CD4-positive, alpha-beta T cell (primary cell): ENCODE results near the gene PBOV1. TPM values are rescaled to one million over a fixed set of nuclear protein-coding genes. Genes with fewer than 3 reads are reported as not detected.

Source experiments
- ATAC-seq: fragments of 200-7000 bp; cut with Tn5 transposase; one replicate; pipeline ENCODE4 v1.10.0; 2022; ENCODE audit warnings: mild to moderate bottlenecking; ENCODE audit not compliant: poor library complexity
- CTCF ChIA-PET: fragments of 350-600 bp; sonication (Branson Sonifier 250); formaldehyde crosslinking; loops from one replicate; lab custom pipeline; 2021; ENCODE audit warnings: antibody characterized with exemption, inconsistent platforms; lab: Charles Lee
- POLR2A ChIA-PET: fragments of 350-600 bp; sonication (Branson Sonifier 250); formaldehyde crosslinking; loops from one replicate; lab custom pipeline; 2021; ENCODE audit warnings: antibody characterized with exemption, inconsistent platforms; lab: Charles Lee
- DNase-seq, 14 experiments: peaks; one replicate each; pipeline ENCODE4 v3.0.0-alpha.2; 2013 to 2020; ENCODE audit warnings: mixed read lengths in 2 of 14
- H3K27ac ChIP-seq, 2 donors: one replicate each; pipeline versions ENCODE4 v1.5.1 to v1.7.0; 2013; ENCODE audit warnings: low read length in 2 of 2, low read depth in 1 of 2, mild to moderate bottlenecking in 1 of 2
- H3K27me3 ChIP-seq, 2 experiments: 1 replicate in 1 of 2; 2 replicates in 1 of 2; pipeline versions ENCODE4 v1.6.1 to v1.7.0; 2013; ENCODE audit warnings: low read length in 2 of 2, control low read depth in 1 of 2, mild to moderate bottlenecking in 1 of 2, moderate library complexity in 1 of 2; ENCODE audit not compliant: insufficient read depth in 2 of 2, control insufficient read depth in 1 of 2
- H3K36me3 ChIP-seq: one replicate; pipeline ENCODE4 v1.6.1; 2013; ENCODE audit warnings: low read length, control low read depth; ENCODE audit not compliant: insufficient read depth
- H3K4me1 ChIP-seq: one replicate; pipeline ENCODE4 v1.6.1; 2013; ENCODE audit warnings: low read length, control low read depth; ENCODE audit not compliant: insufficient read depth
- H3K4me3 ChIP-seq: one replicate; pipeline ENCODE4 v1.5.1; 2013; ENCODE audit warnings: mild to moderate bottlenecking, low read length, moderate library complexity
- H3K9me3 ChIP-seq, 2 experiments: 1 replicate in 1 of 2; 2 replicates in 1 of 2; pipeline versions ENCODE4 v1.6.1 to v1.7.0; 2013; ENCODE audit warnings: low read length in 2 of 2, mild to moderate bottlenecking in 2 of 2, control low read depth in 1 of 2, moderate library complexity in 1 of 2; ENCODE audit not compliant: control insufficient read depth in 1 of 2, insufficient read depth in 1 of 2
- H3K27ac Mint-ChIP-seq: one replicate; pipeline ENCODE4 v1.8.0; 2020; ENCODE audit warnings: mixed read lengths
- H3K27me3 Mint-ChIP-seq: one replicate; pipeline ENCODE4 v1.8.0; 2021; ENCODE audit warnings: mixed read lengths
- H3K36me3 Mint-ChIP-seq: one replicate; pipeline ENCODE4 v1.8.0; 2021; ENCODE audit warnings: low read depth, mixed read lengths
- H3K4me1 Mint-ChIP-seq: one replicate; pipeline ENCODE4 v1.8.0; 2021; ENCODE audit warnings: low read depth, mixed read lengths
- H3K4me3 Mint-ChIP-seq: one replicate; pipeline ENCODE4 v1.8.0; 2020; ENCODE audit warnings: mild to moderate bottlenecking, mixed read lengths
- H3K9me3 Mint-ChIP-seq: one replicate; pipeline ENCODE4 v1.8.0; 2020; ENCODE audit warnings: mixed read lengths
- intact Hi-C, 2 experiments: fragments of 100-400 bp; cut with DNase I in 1 of 2; cut with micrococcal nuclease in 1 of 2; formaldehyde crosslinking; loops; one replicate each; pipeline versions ENCODE4 v1.15.1 to v1.9.0; 2023 to 2025; cut with DNase I, micrococcal nuclease
- total RNA-seq, 174 experiments: library from RNA in 2 of 174; stranded (reverse) in 2 of 174; gene quantifications; one replicate each; pipeline ENCODE4 v1.2.3 and lab custom pipeline; 2021 to 2026
- TF ChIP-seq, protein P1 (sequence below): fragments of 200-600 bp; IDR thresholded peaks from one replicate; pipeline ENCODE4 v1.8.0; 2022; ENCODE audit warnings: antibody characterized with exemption, mild to moderate bottlenecking

The PBOV1 gene
- total RNA-seq, 2 experiments from 2014 or later, result not detected

DNA sequence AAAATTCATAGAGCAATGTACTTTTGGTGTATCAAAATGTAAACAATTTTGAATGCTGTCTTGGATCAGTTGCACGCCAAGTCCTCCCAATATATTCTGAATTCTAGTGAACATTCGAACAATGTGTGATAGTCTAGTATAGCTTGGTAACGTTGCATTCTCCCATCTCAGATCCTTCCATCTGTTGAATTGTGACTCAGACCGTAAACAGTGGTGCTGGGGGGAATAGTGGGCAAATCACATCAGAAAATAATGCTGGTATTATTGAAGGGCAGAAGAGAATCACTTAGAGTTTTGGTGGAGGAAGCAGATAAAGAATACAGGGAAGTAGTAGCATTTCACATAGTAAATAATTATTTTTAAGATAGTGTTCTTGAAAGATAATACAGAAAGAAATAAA is 45.7 kb upstream of the PBOV1 start:
- no peak for DNase-seq
- ChIA-PET CTCF (no interaction called here), POLR2A (no interaction called here)
- H3K36me3 Mint-ChIP-seq, result no peaks in the 10 kb centered on the region
- Histone ChIP-seq H3K4me3 (no peak overlapping the region), H3K4me1 (no peaks in the 10 kb centered on the region), H3K27me3 (peaks cover 5 to 8% of the 10 kb centered on the region in 2 experiments), H3K9me3 (no peaks in the 10 kb centered on the region), H3K36me3 (no peaks in the 10 kb centered on the region), H3K27ac (no peak overlapping the region)
- intact Hi-C loops, result no loop called here
- no peak overlapping the region for H3K27ac Mint-ChIP-seq
- TF ChIP-seq, protein P1, sequence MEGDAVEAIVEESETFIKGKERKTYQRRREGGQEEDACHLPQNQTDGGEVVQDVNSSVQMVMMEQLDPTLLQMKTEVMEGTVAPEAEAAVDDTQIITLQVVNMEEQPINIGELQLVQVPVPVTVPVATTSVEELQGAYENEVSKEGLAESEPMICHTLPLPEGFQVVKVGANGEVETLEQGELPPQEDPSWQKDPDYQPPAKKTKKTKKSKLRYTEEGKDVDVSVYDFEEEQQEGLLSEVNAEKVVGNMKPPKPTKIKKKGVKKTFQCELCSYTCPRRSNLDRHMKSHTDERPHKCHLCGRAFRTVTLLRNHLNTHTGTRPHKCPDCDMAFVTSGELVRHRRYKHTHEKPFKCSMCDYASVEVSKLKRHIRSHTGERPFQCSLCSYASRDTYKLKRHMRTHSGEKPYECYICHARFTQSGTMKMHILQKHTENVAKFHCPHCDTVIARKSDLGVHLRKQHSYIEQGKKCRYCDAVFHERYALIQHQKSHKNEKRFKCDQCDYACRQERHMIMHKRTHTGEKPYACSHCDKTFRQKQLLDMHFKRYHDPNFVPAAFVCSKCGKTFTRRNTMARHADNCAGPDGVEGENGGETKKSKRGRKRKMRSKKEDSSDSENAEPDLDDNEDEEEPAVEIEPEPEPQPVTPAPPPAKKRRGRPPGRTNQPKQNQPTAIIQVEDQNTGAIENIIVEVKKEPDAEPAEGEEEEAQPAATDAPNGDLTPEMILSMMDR, result no peak
- no peak for ATAC-seq
- H3K9me3 Mint-ChIP-seq, result no peaks in the 10 kb centered on the region
- peaks cover 25% of the 10 kb centered on the region for H3K27me3 Mint-ChIP-seq
- no peak overlapping the region for H3K4me3 Mint-ChIP-seq
- no peaks in the 10 kb centered on the region for H3K4me1 Mint-ChIP-seq

DNA sequence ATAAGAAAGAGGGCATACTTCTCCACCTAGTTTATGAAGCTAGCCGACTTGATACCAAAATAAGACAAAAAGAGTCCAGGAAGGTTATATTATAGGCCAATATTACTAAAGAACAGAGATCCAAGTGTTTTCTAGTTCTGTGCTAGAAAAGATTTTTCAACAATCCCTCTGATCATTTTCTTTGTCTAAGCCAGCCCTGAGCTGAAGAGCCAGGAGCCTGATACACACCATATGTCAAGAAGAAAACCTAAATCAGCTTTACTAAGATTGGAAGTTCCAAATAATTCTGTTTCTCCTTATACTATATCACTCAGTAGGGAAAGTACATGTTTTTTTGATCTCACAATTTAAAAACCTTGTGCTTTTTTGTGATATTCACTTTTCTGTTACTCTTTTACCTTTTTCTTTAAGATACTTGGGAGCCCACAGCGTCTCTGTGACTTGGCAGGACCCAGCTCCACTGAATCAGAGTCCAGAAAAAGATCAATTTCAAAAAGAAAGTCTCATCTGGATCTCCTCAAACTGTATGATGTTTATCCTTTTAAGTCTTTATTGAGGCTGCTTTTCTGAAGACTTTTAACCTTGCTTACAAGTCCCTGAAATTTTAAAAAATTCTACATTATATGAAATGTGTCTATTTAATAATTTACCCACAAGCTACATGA is 43.0 kb upstream of the PBOV1 start:
- Mint-ChIP-seq H3K9me3 (no peaks in the 10 kb centered on the region), H3K4me1 (no peaks in the 10 kb centered on the region), H3K36me3 (no peaks in the 10 kb centered on the region), H3K27me3 (peaks cover 30% of the 10 kb centered on the region), H3K27ac (no peak overlapping the region), H3K4me3 (no peak overlapping the region)
- no peak overlapping the region for H3K27ac ChIP-seq
- CTCF ChIA-PET, result no interaction called here
- peaks cover 5 to 7% of the 10 kb centered on the region in 2 experiments for H3K27me3 ChIP-seq
- ATAC-seq (no peak), DNase-seq (no peak)
- H3K36me3 ChIP-seq, result no peaks in the 10 kb centered on the region
- POLR2A ChIA-PET, result interaction anchor here (0.6 kb wide), 1 partner anchor 10 kb away, joined by 3 read pairs; no protein-coding TSS in a partner anchor
- no peak overlapping the region for H3K4me3 ChIP-seq
- H3K9me3 ChIP-seq, result no peaks in the 10 kb centered on the region
- H3K4me1 ChIP-seq, result no peaks in the 10 kb centered on the region
- intact Hi-C loops, result no loop called here
- TF ChIP-seq, protein P1, result no peak

DNA sequence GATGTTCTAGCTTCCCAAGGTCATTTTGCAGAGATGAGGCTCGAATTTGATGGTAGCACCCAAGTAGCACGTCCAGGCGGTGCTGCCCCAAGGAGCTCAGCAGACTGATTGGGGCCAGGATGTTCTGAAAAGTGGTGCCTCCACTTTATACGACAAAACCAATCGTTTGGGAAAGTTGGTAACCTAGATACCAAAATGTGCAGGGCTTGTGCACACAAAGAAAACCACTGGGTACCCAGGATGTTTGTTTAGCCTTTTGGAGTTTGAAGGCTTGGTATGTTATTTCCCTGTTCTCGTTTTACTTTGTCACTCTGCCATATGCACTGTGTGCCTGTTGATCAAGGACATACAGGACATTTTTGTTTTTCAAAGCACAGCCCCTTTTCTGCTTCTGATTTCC is 40.7 kb upstream of the PBOV1 start:
- ChIA-PET CTCF (interaction anchor here (0.5 kb wide), 1 partner anchor 815 kb away, joined by 4 read pairs; no protein-coding TSS in a partner anchor), POLR2A (no interaction called here)
- intact Hi-C loops, result no loop called here
- H3K36me3 ChIP-seq, result no peaks in the 10 kb centered on the region
- no peak overlapping the region for H3K27ac ChIP-seq
- H3K36me3 Mint-ChIP-seq, result no peaks in the 10 kb centered on the region
- no peak overlapping the region for H3K4me3 ChIP-seq
- no peak overlapping the region for H3K27ac Mint-ChIP-seq
- ATAC-seq, result no peak
- H3K4me1 ChIP-seq, result no peaks in the 10 kb centered on the region
- TF ChIP-seq, protein P1, result no peak
- no peak for DNase-seq
- H3K27me3 ChIP-seq, result peaks cover 5 to 7% of the 10 kb centered on the region in 2 experiments
- H3K4me3 Mint-ChIP-seq, result no peak overlapping the region
- H3K4me1 Mint-ChIP-seq, result no peaks in the 10 kb centered on the region
- H3K9me3 Mint-ChIP-seq, result no peaks in the 10 kb centered on the region
- H3K27me3 Mint-ChIP-seq, result peaks cover 28% of the 10 kb centered on the region
- no peaks in the 10 kb centered on the region for H3K9me3 ChIP-seq
